Tibial artery (tissue), 4 donors: ENCODE results near the gene PRH2.

Experiments
- DNase-seq, 2 donors: peaks; one replicate each; pipeline ENCODE4 v3.0.0-alpha.2; 2019
- H3K27ac ChIP-seq, 2 donors: fragments of 200-600 bp; sonication (generic) in 1 of 2; 1 replicate in 1 of 2; 2 replicates in 1 of 2; pipeline ENCODE4 v1.5.1; 2018 to 2019; ENCODE audit warnings: mild to moderate bottlenecking in 1 of 2
- H3K27me3 ChIP-seq, 2 donors: fragments of 200-600 bp; sonication (generic) in 1 of 2; one replicate each; pipeline versions ENCODE4 v1.5.1 to v1.6.0; 2016 to 2019
- H3K36me3 ChIP-seq, 3 donors: fragments of 200-600 bp; sonication (generic) in 2 of 3; one replicate each; pipeline ENCODE4 v1.5.1; 2016 to 2019; ENCODE audit warnings: mild to moderate bottlenecking in 2 of 3
- H3K4me1 ChIP-seq, 4 donors: fragments of 200-600 bp; sonication (generic) in 2 of 4; 1 replicate in 3 of 4; 2 replicates in 1 of 4; pipeline ENCODE4 v1.5.1; 2016 to 2019
- H3K4me3 ChIP-seq, 2 donors: fragments of 200-600 bp; sonication (generic) in 1 of 2; 1 replicate in 1 of 2; 2 replicates in 1 of 2; pipeline ENCODE4 v1.5.1; 2018 to 2019; ENCODE audit warnings: mild to moderate bottlenecking in 2 of 2
- H3K9me3 ChIP-seq, 3 donors: fragments of 200-600 bp; sonication (generic) in 1 of 3; one replicate each; pipeline ENCODE4 v1.5.1; 2016 to 2019
- intact Hi-C: fragments of 100-400 bp; cut with DNase I; formaldehyde crosslinking; loops from one replicate; pipeline ENCODE4 v1.15.0; 2023; ENCODE audit warnings: low total_unique reads
- TF ChIP-seq, protein P1 (sequence below), 2 experiments: fragments of 200-600 bp in 1 of 2; fragments of 450-650 bp in 1 of 2; IDR thresholded peaks; one replicate each; pipeline ENCODE4 v1.5.1; 2017 to 2019; ENCODE audit warnings: antibody characterized with exemption in 2 of 2, mild to moderate bottlenecking in 1 of 2, moderate library complexity in 1 of 2

Gene PRH2

DNA sequence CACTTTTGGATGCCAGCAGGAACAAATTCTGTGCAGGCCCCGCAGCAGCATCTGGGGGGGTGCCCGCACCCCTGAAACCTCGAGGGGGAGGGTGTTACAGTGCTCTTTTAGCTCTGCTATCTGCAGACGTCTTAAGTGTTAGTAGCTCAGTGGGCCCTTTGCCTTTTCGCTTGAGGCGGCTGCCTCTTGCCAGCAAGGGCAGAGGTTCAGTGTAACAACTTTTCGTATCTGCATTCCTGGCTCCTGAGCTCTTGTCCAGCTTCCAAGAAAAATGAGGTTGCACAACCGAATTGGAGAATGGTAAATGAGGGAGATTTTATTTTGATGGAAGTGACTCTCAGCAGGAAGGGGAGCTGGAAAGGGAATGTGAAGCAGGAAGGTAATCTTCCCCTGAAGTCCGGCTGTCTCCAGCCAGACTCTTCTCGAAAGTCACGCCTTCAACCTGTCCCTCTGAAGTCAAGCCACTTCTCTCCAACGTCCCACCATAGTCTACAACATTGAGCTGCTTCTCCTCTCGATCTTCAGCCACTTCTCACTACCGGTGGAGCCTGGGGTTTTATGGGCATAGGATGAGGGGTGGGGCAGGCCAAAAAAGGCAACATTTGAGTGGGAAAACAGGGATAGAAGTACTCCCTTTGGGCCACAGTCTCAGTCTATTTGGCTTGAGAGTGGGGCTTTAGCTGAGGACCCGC is 39.9 kb downstream of the PRH2 start:
- Histone ChIP-seq H3K27me3 (no peaks in the 10 kb centered on the region), H3K36me3 (no peaks in the 10 kb centered on the region), H3K4me1 (peaks cover 0 to 14% (median 7%) of the 10 kb centered on the region in 4 donors), H3K4me3 (no peak overlapping the region), H3K27ac (peak overlapping the region in 1 of 2 donors; percentile 16), H3K9me3 (no peaks in the 10 kb centered on the region)
- peak; percentile 68 to 74 for DNase-seq
- TF ChIP-seq, protein P1, sequence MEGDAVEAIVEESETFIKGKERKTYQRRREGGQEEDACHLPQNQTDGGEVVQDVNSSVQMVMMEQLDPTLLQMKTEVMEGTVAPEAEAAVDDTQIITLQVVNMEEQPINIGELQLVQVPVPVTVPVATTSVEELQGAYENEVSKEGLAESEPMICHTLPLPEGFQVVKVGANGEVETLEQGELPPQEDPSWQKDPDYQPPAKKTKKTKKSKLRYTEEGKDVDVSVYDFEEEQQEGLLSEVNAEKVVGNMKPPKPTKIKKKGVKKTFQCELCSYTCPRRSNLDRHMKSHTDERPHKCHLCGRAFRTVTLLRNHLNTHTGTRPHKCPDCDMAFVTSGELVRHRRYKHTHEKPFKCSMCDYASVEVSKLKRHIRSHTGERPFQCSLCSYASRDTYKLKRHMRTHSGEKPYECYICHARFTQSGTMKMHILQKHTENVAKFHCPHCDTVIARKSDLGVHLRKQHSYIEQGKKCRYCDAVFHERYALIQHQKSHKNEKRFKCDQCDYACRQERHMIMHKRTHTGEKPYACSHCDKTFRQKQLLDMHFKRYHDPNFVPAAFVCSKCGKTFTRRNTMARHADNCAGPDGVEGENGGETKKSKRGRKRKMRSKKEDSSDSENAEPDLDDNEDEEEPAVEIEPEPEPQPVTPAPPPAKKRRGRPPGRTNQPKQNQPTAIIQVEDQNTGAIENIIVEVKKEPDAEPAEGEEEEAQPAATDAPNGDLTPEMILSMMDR (IDR thresholded peaks at IDR 0.05): no peak
- intact Hi-C loops: no loop called here

DNA sequence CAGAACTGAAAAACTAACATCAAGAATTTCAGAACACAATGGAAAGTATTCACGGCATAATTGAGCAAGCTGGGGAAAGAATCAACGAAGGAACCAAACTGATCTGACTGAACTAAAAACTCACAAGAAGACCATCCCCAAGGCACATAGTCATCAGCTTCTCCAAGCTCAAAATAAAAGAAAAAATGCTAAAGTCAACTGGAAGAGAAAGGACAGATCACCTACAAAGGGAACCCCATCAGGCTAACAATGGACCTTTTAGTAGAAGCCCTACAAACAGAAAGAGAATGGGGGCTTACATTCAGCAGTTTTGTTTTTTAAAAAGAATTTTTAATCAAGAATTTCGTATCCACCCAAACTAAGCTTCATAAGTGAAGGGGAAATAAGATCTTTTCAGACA is 45.9 kb downstream of the PRH2 start:
- TF ChIP-seq, protein P1 (IDR thresholded peaks at IDR 0.05): no peak
- Histone ChIP-seq H3K36me3 (no peaks in the 10 kb centered on the region), H3K4me3 (no peak overlapping the region), H3K27ac (no peak overlapping the region), H3K9me3 (no peaks in the 10 kb centered on the region), H3K27me3 (no peaks in the 10 kb centered on the region), H3K4me1 (no peaks in the 10 kb centered on the region)
- intact Hi-C loops: no loop called here
- DNase-seq: no peak

DNA sequence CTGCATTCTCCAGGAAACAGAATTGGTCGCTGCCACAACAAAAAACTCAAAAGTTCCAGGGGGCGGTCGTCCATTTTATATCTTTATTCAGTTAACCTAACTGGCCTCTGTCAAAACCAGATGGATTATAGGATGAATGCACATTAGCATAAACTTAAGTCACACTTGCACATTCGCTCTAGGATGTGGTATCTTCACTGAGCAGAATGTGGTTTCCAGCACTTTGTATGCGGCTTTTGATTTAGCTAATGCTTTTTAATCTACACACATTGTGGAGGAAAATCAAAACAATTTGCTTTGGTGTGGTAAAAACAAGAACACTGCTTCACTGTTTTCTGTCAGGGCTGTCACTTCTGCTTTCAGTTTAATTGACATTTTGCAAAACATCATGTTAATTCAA is 53.2 kb downstream of the PRH2 start:
- DNase-seq: no peak
- H3K36me3 ChIP-seq: no peaks in the 10 kb centered on the region
- H3K27me3 ChIP-seq: no peaks in the 10 kb centered on the region
- TF ChIP-seq, protein P1 (IDR thresholded peaks at IDR 0.05): no peak
- no peaks in the 10 kb centered on the region for H3K4me1 ChIP-seq
- intact Hi-C loops: no loop called here
- H3K27ac ChIP-seq: no peak overlapping the region
- H3K4me3 ChIP-seq: no peak overlapping the region
- H3K9me3 ChIP-seq: no peaks in the 10 kb centered on the region
